ENCODE results near the gene CD69. TPM values are rescaled to one million over a fixed set of nuclear protein-coding genes. Genes with fewer than 3 reads are reported as not detected.

CD69 gene
- total RNA-seq, 2 donors from 2014 or later, result 1.7 to 2.6 TPM

DNA sequence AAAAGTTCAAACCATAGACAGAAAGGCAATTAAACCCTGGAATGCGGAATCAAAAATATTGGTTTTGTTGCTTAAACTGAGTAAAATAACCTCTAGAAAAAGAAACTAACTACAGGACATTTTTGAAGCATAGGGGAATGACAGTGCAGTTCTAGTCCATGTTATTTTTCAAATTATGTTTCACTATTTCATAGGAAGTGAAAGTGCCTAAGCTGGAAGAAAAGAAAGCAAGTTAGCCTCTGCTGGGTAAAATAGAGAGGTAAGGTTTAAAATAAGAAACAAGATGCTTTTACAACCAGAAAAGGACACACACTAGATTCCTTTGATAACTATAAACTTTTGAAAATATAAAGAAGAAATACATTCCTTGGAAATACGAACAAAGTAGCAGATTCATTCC, 28.9 kb downstream of the CD69 start:
- Histone ChIP-seq H3K4me1 (no peaks in the 10 kb centered on the region), H3K36me3 (no peaks in the 10 kb centered on the region), H3K4me3 (no peak overlapping the region), H3K27me3 (no peaks in the 10 kb centered on the region), H3K27ac (no peak overlapping the region), H3K9me3 (no peaks in the 10 kb centered on the region)
- TF ChIP-seq, protein P1, sequence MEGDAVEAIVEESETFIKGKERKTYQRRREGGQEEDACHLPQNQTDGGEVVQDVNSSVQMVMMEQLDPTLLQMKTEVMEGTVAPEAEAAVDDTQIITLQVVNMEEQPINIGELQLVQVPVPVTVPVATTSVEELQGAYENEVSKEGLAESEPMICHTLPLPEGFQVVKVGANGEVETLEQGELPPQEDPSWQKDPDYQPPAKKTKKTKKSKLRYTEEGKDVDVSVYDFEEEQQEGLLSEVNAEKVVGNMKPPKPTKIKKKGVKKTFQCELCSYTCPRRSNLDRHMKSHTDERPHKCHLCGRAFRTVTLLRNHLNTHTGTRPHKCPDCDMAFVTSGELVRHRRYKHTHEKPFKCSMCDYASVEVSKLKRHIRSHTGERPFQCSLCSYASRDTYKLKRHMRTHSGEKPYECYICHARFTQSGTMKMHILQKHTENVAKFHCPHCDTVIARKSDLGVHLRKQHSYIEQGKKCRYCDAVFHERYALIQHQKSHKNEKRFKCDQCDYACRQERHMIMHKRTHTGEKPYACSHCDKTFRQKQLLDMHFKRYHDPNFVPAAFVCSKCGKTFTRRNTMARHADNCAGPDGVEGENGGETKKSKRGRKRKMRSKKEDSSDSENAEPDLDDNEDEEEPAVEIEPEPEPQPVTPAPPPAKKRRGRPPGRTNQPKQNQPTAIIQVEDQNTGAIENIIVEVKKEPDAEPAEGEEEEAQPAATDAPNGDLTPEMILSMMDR (IDR thresholded peaks at IDR 0.05), result no peak
- no peak for DNase-seq (ENCODE audit: low spot score)

DNA sequence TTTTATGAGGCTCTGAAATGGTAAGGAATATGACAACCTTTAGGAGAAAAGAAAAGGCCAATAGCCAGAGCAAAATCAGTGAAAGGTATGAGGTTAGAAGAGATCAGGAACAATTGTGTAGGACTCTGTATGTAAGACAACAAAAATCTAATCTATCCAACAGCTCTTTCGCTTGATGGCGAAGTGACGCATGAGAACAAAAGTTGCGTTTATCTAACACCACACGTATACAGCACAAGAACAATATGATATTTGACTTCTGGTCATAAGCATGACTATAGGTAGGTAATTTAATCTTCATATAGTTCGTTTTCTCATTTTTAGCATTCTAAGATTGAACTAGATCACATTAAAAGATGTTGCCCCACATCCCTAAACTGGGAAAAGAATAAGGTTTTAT, 29.3 kb downstream of the CD69 start:
- H3K27me3 ChIP-seq, result no peaks in the 10 kb centered on the region
- no peaks in the 10 kb centered on the region for H3K36me3 ChIP-seq
- DNase-seq (ENCODE audit: low spot score), result no peak
- TF ChIP-seq, protein P1 (IDR thresholded peaks at IDR 0.05), result no peak
- H3K4me3 ChIP-seq, result no peak overlapping the region
- H3K4me1 ChIP-seq, result no peaks in the 10 kb centered on the region
- H3K27ac ChIP-seq, result no peak overlapping the region
- H3K9me3 ChIP-seq, result no peaks in the 10 kb centered on the region

DNA sequence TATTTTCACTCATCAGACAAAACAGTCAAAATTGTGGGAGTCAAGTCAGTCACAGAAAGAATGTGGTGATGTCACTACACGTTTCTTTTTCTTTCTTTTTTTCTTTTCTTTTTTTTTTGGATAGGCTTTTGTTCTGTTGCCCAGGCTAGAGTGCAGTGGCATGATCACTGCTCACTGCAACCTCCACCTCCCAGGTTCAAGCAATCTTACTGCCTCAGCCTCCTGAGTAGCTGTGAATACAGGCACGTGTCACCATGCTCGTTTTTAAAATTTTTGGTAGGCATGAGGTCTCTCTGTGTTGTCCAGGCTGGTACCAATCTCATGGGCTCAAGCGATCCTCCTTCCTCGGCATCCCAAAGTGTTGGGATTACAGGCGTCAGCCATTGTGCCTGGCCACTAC, 30.1 kb downstream of the CD69 start:
- H3K27ac ChIP-seq, result no peak overlapping the region
- TF ChIP-seq, protein P1 (IDR thresholded peaks at IDR 0.05), result no peak

DNA sequence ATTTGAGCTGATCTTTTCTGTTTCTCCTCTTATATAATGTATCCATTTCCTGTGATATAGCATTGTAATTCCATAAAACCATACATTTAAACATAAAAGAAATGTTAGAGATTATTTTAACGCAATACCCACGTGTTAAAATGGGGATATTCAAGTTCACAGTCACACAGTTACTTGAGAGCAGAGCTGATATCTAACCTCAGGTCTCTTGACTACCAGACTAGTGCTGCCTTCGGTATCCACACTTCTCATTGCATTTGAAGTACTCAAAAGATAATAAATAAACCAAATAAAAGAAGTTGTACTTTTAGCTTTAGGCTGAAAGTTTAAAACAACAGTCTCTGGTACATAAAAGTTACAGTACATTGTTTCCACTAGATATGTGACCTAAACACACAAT, 30.7 kb downstream of the CD69 start:
- H3K4me3 ChIP-seq, result no peak overlapping the region

More for the DNA sequence above, 30.1 kb downstream of the CD69 start:
- H3K27me3 ChIP-seq, result no peaks in the 10 kb centered on the region
- H3K36me3 ChIP-seq, result no peaks in the 10 kb centered on the region
- DNase-seq (ENCODE audit: low spot score), result no peak
- no peaks in the 10 kb centered on the region for H3K4me1 ChIP-seq
- no peak overlapping the region for H3K4me3 ChIP-seq
- H3K9me3 ChIP-seq, result no peaks in the 10 kb centered on the region

DNA sequence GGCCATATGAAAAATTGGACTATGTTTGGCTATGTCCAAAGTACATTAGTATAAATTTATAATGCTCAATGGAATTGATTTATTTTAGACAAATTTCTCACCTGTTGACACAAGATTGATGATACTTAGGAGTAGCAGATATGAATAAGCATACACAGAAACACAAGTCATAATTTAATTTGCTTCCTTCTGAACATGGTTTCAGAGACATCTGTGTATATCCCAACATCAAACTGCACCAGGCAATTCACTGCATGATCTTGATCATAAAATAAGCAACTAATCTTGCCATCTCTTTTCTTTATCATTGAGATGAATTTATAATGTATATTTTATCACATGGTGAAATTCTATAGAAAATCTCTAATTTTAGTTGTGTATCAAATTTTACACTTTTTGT, 31.6 kb downstream of the CD69 start:
- TF ChIP-seq, protein P1 (IDR thresholded peaks at IDR 0.05), result no peak
- Histone ChIP-seq H3K36me3 (no peaks in the 10 kb centered on the region), H3K27me3 (no peaks in the 10 kb centered on the region), H3K9me3 (no peaks in the 10 kb centered on the region), H3K4me3 (no peak overlapping the region), H3K27ac (no peak overlapping the region), H3K4me1 (no peaks in the 10 kb centered on the region)
- DNase-seq (ENCODE audit: low spot score), result no peak

More for the DNA sequence above, 30.7 kb downstream of the CD69 start:
- Histone ChIP-seq H3K27me3 (no peaks in the 10 kb centered on the region), H3K27ac (no peak overlapping the region), H3K9me3 (no peaks in the 10 kb centered on the region), H3K4me1 (no peaks in the 10 kb centered on the region), H3K36me3 (no peaks in the 10 kb centered on the region)
- TF ChIP-seq, protein P1 (IDR thresholded peaks at IDR 0.05), result no peak
- DNase-seq (ENCODE audit: low spot score), result no peak

DNA sequence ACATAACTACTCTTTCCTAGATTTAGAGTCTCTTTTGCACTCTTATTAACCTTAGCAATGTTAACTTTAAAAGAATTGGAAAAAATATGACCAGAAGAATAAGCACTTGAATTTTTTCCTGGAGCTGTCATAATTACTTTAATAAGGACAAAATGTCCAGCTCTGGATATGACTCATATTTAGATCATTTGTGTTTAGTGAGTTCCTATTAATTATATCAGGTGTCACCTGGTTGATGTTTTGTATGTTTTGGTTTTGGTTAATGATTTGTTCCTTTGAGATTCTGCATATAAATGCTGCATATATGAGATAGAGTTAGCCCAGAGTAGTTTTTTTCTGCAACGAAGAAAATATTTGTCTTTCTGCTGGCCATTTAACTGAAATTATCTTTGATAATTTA, 32.9 kb downstream of the CD69 start:
- H3K4me1 ChIP-seq, result no peaks in the 10 kb centered on the region
- TF ChIP-seq, protein P1 (IDR thresholded peaks at IDR 0.05), result no peak
- H3K4me3 ChIP-seq, result no peak overlapping the region
- DNase-seq (ENCODE audit: low spot score), result no peak
- H3K27me3 ChIP-seq, result no peaks in the 10 kb centered on the region
- no peak overlapping the region for H3K27ac ChIP-seq
- H3K9me3 ChIP-seq, result no peaks in the 10 kb centered on the region
- H3K36me3 ChIP-seq, result no peaks in the 10 kb centered on the region

Measured in right atrium auricular region (tissue), 2 donors.